Astrocyte of the spinal cord (primary cell): ENCODE measurements around the gene MSI2.
A peak's percentile ranks its signal among the peaks of the same experiment; 100 is the strongest.

ENCODE experiments used
- DNase-seq: peaks from one replicate; pipeline ENCODE4 v3.0.0; 2011; ENCODE audit warnings: low read depth, low spot score
- H3K4me3 ChIP-seq: 2 replicates; pipeline ENCODE4 v1.5.1; 2011; ENCODE audit warnings: low read depth, mild to moderate bottlenecking, low read length, moderate library complexity
- in situ Hi-C: cut with HindIII; loops from 2 replicates; pipeline ENCODE4 v1.10.0; 2017; ENCODE audit warnings: low sequenced_read_pairs
- TF ChIP-seq, protein P1 (sequence below): IDR thresholded peaks from 2 replicates; pipeline ENCODE4 v1.5.1; 2012; ENCODE audit warnings: low read depth, mild to moderate bottlenecking, low read length, inconsistent platforms

The MSI2 gene

DNA sequence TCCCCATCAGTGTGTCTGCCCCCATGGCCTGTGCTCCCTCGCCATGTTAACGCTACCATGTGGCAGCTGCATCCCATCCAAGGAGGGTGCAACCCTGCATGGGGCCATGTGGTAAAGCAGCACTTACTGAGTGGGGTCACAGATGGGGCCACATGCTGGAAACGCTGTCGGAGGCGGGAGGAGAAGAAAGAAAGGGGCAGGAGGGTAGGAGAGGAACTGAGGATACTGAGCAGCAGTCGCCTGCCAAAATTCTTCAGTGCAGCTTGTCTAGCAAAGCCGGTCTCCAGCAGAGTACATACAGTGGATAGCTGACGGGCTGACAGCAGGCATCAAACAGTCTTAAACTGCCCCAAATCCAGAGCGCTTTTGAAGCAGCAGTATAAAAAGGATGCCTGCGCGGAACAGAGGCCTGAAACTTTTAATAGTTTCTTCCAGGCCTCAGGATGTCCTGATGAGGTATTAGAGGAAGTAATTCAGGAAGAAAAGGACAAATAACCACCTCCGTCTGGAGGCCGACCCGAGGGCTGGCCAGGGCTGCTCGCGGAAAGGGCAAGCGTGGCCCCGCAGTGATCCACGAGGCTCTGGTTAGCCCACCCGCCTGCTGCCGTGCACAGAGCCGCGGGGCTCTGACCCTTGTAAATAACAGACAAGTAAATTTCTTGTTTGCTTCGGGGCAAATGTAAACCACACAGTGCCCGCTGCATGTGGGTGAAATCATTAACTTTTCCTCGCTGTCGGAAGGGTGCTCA is 339.8 kb downstream of the MSI2 start:
- no peak for DNase-seq
- H3K4me3 ChIP-seq = no peak overlapping the region
- in situ Hi-C loops = no loop called here
- TF ChIP-seq, protein P1, sequence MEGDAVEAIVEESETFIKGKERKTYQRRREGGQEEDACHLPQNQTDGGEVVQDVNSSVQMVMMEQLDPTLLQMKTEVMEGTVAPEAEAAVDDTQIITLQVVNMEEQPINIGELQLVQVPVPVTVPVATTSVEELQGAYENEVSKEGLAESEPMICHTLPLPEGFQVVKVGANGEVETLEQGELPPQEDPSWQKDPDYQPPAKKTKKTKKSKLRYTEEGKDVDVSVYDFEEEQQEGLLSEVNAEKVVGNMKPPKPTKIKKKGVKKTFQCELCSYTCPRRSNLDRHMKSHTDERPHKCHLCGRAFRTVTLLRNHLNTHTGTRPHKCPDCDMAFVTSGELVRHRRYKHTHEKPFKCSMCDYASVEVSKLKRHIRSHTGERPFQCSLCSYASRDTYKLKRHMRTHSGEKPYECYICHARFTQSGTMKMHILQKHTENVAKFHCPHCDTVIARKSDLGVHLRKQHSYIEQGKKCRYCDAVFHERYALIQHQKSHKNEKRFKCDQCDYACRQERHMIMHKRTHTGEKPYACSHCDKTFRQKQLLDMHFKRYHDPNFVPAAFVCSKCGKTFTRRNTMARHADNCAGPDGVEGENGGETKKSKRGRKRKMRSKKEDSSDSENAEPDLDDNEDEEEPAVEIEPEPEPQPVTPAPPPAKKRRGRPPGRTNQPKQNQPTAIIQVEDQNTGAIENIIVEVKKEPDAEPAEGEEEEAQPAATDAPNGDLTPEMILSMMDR = no peak

DNA sequence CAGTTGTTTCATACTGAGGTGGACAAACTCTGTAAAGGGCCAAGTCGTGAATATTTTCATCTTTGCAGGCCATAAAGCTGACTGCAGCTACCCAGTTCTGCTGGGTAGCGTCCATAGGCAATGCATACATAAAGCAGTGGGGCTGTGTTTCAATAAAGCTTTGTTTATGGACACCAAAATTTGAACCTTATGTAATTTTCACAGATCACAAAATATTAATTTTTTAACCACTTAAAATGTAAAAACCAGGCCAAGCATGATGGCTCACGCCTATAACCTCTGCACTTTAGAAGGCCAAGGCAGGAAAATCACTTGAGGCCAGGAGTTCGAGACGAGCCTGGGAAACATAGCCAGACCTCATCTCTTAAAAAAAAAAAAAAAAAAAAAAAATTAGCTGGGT is 340.8 kb downstream of the MSI2 start:
- in situ Hi-C loops = no loop called here
- no peak overlapping the region for H3K4me3 ChIP-seq
- no peak for DNase-seq
- TF ChIP-seq, protein P1 = no peak

DNA sequence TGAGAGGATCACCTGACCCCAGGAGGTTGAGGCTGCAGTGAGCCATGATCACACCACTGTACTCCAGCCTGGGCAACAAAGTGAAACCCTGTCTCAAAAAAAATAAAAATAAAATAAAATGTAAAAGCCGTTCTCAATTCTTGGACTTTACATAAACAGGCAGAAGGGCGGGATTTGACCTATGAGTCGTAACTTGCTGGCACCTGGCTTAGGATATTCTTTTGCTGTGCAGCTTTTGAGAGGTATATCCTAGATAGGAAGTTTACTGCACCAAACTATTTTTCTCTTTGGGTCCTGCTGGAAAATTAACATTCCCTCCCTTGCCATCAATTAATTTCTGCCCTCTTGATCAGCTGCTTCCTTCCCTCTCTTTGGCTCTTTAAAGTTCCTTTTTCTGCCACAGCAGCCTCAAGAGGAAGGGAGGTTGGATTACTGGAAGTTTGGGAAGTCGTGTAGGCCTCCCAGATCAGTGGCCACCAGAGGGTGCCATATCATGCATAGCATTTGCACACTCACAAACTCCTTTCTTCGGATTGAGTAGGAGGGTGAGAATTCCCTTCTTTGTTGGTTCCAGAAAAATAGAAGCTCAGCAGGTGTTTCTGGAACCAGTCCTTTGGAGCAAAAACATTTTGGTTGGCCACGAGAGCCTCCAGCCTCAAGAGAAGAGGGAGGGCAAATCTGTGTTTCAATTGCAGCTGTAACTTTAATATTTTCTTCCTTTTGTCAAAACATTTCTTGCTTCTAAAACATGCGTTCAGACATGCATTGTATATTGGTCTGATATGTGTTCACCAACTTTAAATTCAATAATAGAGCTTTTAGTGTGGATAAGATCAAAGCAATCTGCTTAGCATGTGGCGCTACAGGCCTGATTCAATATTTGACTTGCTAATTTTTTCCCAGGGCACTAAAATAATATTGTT is 341.5 kb downstream of the MSI2 start:
- DNase-seq = peak; percentile 83
- TF ChIP-seq, protein P1 = peak; percentile 94
- in situ Hi-C loops = no loop called here
- no peak overlapping the region for H3K4me3 ChIP-seq

DNA sequence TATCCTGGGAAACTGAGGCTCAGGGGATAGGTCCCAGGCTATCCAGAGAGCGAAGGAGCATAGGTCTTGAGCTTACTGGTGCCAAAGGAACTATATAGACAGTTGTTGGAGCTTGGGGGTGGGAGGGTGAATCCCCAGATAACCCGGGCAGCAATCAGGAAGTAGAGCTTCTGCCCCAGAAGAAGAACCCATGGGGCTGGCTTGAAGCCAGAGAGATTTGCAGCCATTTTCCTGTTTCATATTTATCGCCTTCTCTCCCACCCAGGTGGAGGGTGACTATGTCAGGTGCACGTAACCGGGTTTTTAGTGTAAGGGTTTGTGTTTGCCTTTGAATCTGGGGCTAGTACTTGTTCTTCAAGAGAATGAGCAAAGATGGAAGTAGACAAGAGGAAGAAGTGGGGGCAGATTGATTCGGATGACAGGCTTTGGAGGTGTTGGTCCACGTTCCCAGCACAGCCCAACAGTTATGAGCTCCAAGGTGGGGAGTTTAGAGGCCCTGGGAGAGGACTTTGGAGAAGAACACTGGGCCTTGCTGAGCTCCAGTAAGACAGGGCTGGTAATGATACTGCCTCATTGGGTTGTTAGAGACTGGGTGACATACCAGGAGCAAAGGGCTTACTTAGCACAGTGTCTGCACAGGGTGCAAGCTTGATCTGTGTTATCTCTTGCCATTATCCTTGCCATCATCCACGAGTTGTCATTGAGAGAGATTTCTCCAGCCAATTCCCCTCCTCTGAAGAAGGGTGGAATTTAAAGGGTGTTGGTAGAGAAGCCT is 343.1 kb downstream of the MSI2 start:
- in situ Hi-C loops = no loop called here
- DNase-seq = no peak
- H3K4me3 ChIP-seq = no peak overlapping the region
- TF ChIP-seq, protein P1 = no peak

DNA sequence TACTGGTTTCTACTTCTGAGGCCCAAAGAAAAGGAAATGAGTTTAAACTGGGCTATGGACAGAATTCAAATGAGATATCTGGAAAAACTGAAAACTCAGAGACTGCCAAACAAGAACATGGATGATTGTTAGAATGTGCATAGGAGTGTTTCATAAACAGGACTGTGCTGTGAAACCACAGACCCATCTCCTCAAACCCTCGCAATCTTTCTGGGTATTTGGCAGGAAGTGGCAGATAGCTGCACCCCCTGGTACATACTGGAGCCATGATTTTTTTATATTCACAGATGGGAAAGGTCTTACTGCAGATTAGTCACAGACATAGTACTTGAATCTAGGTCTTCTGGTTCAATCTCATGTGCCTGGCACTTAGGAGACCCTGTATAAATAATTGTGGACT is 343.8 kb downstream of the MSI2 start:
- in situ Hi-C loops = no loop called here
- H3K4me3 ChIP-seq = no peak overlapping the region
- no peak for DNase-seq
- TF ChIP-seq, protein P1 = no peak

DNA sequence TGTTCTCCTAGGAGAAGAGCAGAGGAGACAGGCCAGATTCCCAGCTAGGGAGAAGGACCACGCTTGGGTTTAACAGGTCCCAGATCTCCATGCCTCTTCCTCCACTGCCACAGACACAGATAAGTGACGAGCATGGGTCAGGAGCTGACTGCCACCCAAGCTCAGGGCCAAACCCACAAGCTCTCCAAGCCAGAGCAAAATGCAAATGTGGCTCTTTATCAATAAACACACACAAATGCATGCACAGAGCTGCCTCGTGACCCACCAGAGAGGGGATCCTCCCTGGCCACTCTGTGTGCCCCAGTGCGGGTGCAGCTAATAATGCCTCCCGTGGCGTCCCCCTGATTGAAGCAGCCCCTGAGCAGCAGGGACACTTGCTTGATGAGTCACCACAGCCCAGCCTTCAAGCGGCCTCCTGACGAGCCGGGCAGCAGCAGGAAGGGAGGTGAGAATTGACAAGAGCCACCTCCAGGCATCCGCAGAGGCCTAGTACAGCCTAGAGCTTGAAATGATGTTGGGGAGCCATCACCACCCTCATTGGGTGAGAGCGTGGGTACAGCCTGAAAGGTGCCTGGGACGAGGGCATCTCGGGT is 344.9 kb downstream of the MSI2 start:
- H3K4me3 ChIP-seq = no peak overlapping the region
- no peak for DNase-seq
- TF ChIP-seq, protein P1 = no peak
- in situ Hi-C loops = no loop called here
